NCI-H446 (cell line): ENCODE measurements around the gene TECPR2.
"Not testable (repeated sequence)": the region's sequence is repeated elsewhere in the genome, so short reads cannot be mapped to it uniquely, and the experiment has no call there.

Experiments used
- DNase-seq, 2 experiments: peaks; one replicate each; lab custom pipeline; 2025; lab: John Stamatoyannopoulos, UW

The TECPR2 gene

GRCh38 chr14:102525929-102526497 is 163.3 kb downstream of the TECPR2 start:
- DNase-seq, result no peak

GRCh38 chr14:102528431-102529170 is 165.9 kb downstream of the TECPR2 start:
- DNase-seq, result no peak

- DNase-seq, result no peak
These were observed 168.2 kb downstream of the TECPR2 start for GRCh38 chr14:102530828-102531478.

DNA sequence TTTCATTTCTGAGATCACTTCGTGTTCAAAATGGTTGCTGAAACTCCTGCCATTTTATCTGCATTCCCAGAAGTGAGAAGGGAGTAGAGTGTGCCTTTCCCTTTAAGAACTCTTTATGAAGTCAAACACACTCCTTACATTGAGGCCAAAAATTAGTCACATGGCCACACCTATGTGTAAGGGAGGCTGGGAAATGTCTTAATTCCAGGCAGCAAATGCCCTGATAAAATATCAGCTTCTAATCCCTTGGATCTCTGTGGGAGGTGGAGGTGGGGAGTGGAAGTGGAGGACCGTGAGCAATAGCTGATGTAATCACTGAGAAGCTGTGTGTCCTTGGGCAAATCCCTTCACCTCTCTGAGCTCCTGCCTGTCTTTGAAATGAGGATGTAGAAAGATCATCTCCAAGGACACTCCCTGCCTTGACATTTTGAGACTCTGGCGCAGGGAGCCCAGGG is 169.5 kb downstream of the TECPR2 start:
- DNase-seq, result no peak

DNA sequence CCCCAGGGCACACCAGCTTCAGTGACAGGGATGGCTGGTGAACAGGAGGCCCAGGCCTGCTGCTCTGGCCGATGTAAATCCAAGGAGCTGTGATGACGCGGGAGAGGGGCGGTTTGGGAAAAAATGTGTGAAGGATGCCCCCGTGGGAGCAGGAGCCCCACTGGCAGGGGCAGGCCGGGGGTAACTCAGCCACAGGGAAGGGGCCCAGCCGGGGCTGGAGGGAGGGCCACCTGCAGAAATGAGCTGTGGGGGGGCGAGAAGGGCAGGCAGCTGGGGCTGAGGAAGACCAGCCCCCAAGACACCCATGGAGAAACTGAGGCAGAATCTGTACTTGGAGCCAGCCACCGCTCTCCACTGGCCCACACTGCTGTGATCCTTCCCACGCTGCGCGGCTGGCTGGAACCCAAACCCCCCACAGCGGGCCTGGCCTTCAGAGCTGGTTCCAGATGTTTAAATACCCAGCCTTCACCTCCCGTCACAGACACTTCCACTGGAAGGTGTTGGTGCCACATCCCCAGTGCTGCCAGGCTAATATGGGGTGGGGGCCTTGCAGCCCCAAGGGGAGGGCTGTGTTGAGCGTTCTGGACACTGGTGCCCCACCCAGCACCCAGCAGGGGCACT is 175.3 kb downstream of the TECPR2 start:
- DNase-seq, result no peak

- no peak for DNase-seq
These were observed 176.1 kb downstream of the TECPR2 start for GRCh38 chr14:102538602-102539543.

DNA sequence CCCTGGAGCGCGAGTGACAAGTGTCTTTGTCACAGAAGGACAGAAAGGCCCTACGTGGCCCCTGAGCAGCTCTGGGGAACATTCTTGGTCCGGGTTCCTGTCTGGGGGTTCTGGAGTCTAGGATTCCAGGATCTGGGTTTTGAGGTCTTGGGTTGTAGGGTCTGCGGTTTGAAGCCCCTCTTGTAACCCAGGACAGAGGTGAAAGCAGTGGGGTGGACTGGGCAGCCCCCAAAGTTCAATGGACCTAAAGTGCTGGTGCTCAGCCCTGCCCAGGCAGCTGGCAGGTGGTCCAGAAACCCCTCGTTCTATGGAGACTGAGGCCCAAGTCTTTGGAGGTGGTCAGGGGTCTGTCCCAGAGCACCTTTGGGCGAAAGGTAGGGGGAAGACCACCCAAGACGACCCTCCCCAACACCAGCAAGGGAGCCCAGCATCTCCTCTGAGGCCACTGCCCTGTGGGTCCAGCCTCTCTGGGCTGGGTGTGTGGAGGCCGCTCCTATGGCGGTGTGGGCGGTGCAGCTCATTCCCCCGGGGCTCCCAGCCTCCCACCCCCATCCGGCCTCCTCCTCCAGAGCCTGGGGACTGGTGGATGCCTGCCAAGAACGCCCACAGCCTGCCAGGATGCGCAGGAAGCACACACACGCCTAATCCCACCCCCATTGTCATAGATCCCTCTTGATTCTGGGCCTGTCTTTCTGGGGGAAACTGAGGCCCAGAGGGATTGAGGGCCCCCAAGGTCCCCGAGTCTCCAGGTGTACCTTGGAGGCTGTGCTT is 177.0 kb downstream of the TECPR2 start:
- DNase-seq, result peak; percentile 66 to 87

GRCh38 chr14:102540315-102541028 is 177.7 kb downstream of the TECPR2 start:
- peak in 1 of 2 experiments; percentile 80 for DNase-seq

DNA sequence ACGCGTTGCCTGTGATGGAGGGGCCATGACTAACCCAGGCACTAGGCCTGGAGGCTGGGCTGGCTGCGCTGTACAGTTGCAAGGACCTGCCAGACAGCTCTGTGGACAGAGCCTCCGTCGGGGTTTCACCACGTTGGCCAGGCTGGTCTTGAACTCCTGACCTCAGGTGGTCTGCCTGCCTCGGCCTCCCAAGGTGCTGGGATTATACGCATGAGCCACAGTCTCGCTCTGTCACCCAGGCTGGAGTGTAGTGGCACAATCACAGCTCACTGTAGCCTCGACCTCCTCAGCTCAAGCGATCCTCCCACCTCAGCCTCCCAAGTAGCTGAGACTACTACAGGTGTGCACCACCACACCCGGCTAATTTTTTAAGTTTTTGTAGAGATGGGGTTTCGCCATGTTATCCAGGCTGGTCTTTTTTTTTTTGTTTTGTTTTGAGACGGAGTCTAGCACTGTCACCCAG is 178.3 kb downstream of the TECPR2 start:
- not testable (repeated sequence) for DNase-seq

DNA sequence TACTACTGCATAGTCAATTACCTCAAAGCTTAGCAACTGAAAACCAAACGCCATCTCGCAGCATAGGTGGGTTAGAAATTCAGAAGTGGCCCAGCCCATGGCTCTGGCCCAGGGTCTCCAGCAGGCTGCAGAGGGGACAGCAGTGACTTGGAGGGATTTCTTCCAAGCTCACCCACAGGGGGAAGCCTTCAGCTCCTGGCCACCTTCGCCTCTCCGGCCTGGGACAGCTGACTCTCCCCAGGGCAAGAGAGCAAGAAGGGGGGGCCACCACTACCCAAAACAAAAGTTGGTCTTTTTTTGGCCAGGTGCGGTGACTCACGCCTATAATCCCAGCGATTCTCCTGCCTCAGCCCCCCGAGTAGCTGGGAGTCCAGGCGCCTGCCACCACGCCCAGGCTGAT is 179.0 kb downstream of the TECPR2 start:
- no peak for DNase-seq

DNA sequence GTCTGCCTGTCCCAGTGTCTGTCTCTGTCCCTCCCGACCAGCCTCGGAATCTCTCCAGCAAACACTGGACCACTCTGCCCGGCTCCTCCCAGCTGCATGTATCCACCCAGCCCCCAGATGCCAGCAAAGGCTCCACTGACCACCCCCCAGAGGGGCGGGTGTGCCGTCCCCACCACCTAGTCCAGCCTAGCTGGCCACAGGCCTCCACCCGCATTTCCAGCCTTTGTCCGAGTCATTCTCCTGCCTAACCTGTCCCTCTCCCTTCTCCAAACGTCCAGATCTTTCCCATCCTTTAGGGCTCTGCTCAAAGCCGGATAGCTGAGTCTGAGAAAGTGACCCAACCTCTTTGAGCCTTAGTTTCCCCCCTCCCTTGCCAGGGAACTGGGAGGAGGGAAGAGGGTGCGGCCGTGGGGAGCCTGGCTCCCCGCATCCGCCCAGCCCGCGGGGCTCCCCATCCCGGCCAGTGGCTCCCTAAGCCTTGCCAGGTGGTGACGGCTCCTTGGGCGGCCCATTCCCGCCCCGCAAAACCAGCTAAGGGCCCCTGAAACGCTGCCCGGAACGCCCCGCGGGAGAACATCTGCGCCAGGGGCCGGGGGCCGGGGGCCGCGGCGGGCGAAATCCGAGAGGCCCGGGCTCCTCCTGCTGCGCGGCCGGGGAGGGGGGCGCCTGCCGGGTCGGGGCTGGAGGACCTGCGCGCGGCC is 181.5 kb downstream of the TECPR2 start:
- no peak for DNase-seq

- DNase-seq, result no peak
These were observed 182.2 kb downstream of the TECPR2 start for GRCh38 chr14:102544747-102545460.

- DNase-seq, result no peak
These were observed 182.9 kb downstream of the TECPR2 start for GRCh38 chr14:102545461-102546265.

GRCh38 chr14:102548616-102549240 is 186.0 kb downstream of the TECPR2 start:
- no peak for DNase-seq

- DNase-seq, result not testable (repeated sequence)
These were observed 188.2 kb downstream of the TECPR2 start for GRCh38 chr14:102550927-102551401.
